Right lobe of liver (tissue), 4 donors: ENCODE data around the gene UNC5C.

Experiments
- POLR2A ChIP-seq: fragments of 450-650 bp; IDR thresholded peaks from one replicate; pipeline ENCODE4 v1.6.1; 2017; ENCODE audit warnings: antibody characterized with exemption, mild to moderate bottlenecking
- TF ChIP-seq, protein P1 (sequence below), 4 donors: fragments of 200-600 bp in 3 of 4; fragments of 450-650 bp in 1 of 4; IDR thresholded peaks; one replicate each; pipeline versions ENCODE4 v1.5.1 to v1.8.0; 2016 to 2022; ENCODE audit warnings: antibody characterized with exemption in 4 of 4, mild to moderate bottlenecking in 2 of 4
- donor health status: DM: no; HTN: no; CAD: no.
- donor health status: DM: no; HTN: no; CAD: no.
- donor health status: DM: no; HTN: yes; CAD: no.

DNA sequence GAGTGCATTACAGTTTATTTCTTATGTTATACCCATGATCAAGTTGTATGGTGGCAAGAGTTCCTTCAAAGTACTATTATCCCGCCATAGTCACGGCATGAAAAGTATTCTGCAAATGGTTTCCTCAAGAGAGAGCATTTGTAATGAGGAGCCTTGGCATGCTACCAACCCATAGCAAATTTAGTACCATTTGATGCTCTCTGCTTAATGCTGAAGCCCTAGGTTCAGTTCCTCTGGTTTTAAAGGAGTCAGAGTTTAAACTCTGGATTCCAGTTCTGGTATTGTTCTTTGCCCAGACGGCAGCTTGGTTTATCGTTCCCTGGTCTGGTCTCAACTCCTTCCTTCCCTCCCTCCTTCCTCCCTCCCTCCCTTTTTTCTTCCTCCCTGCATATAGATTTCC is 419.7 kb downstream of the UNC5C start:
- TF ChIP-seq, protein P1, sequence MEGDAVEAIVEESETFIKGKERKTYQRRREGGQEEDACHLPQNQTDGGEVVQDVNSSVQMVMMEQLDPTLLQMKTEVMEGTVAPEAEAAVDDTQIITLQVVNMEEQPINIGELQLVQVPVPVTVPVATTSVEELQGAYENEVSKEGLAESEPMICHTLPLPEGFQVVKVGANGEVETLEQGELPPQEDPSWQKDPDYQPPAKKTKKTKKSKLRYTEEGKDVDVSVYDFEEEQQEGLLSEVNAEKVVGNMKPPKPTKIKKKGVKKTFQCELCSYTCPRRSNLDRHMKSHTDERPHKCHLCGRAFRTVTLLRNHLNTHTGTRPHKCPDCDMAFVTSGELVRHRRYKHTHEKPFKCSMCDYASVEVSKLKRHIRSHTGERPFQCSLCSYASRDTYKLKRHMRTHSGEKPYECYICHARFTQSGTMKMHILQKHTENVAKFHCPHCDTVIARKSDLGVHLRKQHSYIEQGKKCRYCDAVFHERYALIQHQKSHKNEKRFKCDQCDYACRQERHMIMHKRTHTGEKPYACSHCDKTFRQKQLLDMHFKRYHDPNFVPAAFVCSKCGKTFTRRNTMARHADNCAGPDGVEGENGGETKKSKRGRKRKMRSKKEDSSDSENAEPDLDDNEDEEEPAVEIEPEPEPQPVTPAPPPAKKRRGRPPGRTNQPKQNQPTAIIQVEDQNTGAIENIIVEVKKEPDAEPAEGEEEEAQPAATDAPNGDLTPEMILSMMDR (IDR thresholded peaks at IDR 0.05) = no peak
- TF ChIP-seq POLR2A = no peak
